SK-N-SH (cell line): ENCODE data around the gene NGLY1.

Experiments used
- CTCF ChIP-seq: fragments of 200-600 bp; sonication (generic); IDR thresholded peaks from 2 replicates; pipeline ENCODE4 v1.6.1; 2017; ENCODE audit warnings: antibody characterized with exemption, mild to moderate bottlenecking, moderate library complexity
- MXI1 ChIP-seq: IDR thresholded peaks from 2 replicates; pipeline ENCODE4 v1.6.1; 2012; ENCODE audit warnings: mild to moderate bottlenecking, low read depth, low read length, improper control_type of control experiment

- no peak for TF ChIP-seq CTCF
- no peak for TF ChIP-seq MXI1
Measured at GRCh38 chr3:25679642-25680302, 103.5 kb downstream of the NGLY1 start.
